ENCODE data around the gene GABRR1.
"Not testable (repeated sequence)": the region's sequence is repeated elsewhere in the genome, so short reads cannot be mapped to it uniquely, and the experiment has no call there.

The GABRR1 gene

GRCh38 chr6:89160331-89161092 lies 56.6 kb downstream of the GABRR1 start:
- FAIRE-seq (no peak), DNase-seq (ENCODE audit: low spot score) (no peak)

- DNase-seq (ENCODE audit: low spot score): no peak
- FAIRE-seq: peak; percentile 44
Measured at GRCh38 chr6:89154131-89154530, 63.0 kb downstream of the GABRR1 start.

- DNase-seq (ENCODE audit: low spot score) (no peak), FAIRE-seq (peak; percentile 52)
Measured at GRCh38 chr6:89148016-89148750, 69.0 kb downstream of the GABRR1 start.

- DNase-seq (ENCODE audit: low spot score): peak; percentile 58
Measured at GRCh38 chr6:89146718-89147700, 70.1 kb downstream of the GABRR1 start.

GRCh38 chr6:89145956-89146717 lies 71.0 kb downstream of the GABRR1 start, which contains the start of gene PM20D2:
TSS of gene PM20D2 (plus strand) at chr6:89146055. CDS start at chr6:89146145, 90 bp downstream.
- DNase-seq (ENCODE audit: low spot score) (peak; percentile 21), FAIRE-seq (no peak)

More at GRCh38 chr6:89146718-89147700, 70.1 kb downstream of the GABRR1 start:
- FAIRE-seq: no peak

GRCh38 chr6:89145091-89145955 lies 71.8 kb downstream of the GABRR1 start:
- DNase-seq (ENCODE audit: low spot score) (no peak), FAIRE-seq (peak; percentile 33)

- FAIRE-seq (no peak), DNase-seq (ENCODE audit: low spot score) (no peak)
Measured at GRCh38 chr6:89144354-89144906, 72.7 kb downstream of the GABRR1 start.

GRCh38 chr6:89140347-89141156 lies 76.6 kb downstream of the GABRR1 start:
- no peak for DNase-seq (ENCODE audit: low spot score)
- no peak for FAIRE-seq

GRCh38 chr6:89139509-89140346 lies 77.4 kb downstream of the GABRR1 start:
- DNase-seq (ENCODE audit: low spot score) (no peak), FAIRE-seq (no peak)

- FAIRE-seq (no peak), DNase-seq (ENCODE audit: low spot score) (no peak)
Measured at GRCh38 chr6:89138173-89138572, 79.0 kb downstream of the GABRR1 start.

GRCh38 chr6:89134723-89135122 lies 82.4 kb downstream of the GABRR1 start:
- FAIRE-seq (no peak), DNase-seq (ENCODE audit: low spot score) (no peak)

GRCh38 chr6:89133981-89134380 lies 83.2 kb downstream of the GABRR1 start:
- FAIRE-seq (no peak), DNase-seq (ENCODE audit: low spot score) (no peak)

GRCh38 chr6:89132057-89132456 lies 85.1 kb downstream of the GABRR1 start:
- FAIRE-seq (no peak), DNase-seq (ENCODE audit: low spot score) (no peak)

- DNase-seq (ENCODE audit: low spot score) (no peak), FAIRE-seq (no peak)
Measured at GRCh38 chr6:89131599-89131998, 85.6 kb downstream of the GABRR1 start.

- not testable (repeated sequence) for DNase-seq (ENCODE audit: low spot score); FAIRE-seq
Measured at GRCh38 chr6:89128256-89128671, 88.9 kb downstream of the GABRR1 start.
